Subcutaneous abdominal adipose tissue (tissue), 5 donors: ENCODE results near the gene PRRG3.

ENCODE experiments used
- H3K27ac ChIP-seq: one replicate; pipeline ENCODE4 v1.7.0; 2013; ENCODE audit warnings: low read depth, mild to moderate bottlenecking, inconsistent platforms, low read length, moderate library complexity
- H3K27me3 ChIP-seq, 5 donors: one replicate each; pipeline ENCODE4 v1.7.0; 2013; ENCODE audit warnings: low read length in 5 of 5, inconsistent platforms in 1 of 5; ENCODE audit not compliant: control insufficient read depth in 5 of 5, insufficient read depth in 4 of 5
- H3K36me3 ChIP-seq, 5 donors: one replicate each; pipeline ENCODE4 v1.7.0; 2013; ENCODE audit warnings: low read length in 5 of 5; ENCODE audit not compliant: control insufficient read depth in 5 of 5, insufficient read depth in 5 of 5
- H3K4me1 ChIP-seq, 5 donors: one replicate each; pipeline ENCODE4 v1.7.0; 2013; ENCODE audit warnings: low read length in 5 of 5, mild to moderate bottlenecking in 3 of 5, moderate library complexity in 1 of 5; ENCODE audit not compliant: control insufficient read depth in 5 of 5, insufficient read depth in 5 of 5
- H3K4me3 ChIP-seq, 5 donors: one replicate each; pipeline ENCODE4 v1.7.0; 2013; ENCODE audit warnings: low read length in 5 of 5, low read depth in 1 of 5
- H3K9ac ChIP-seq, 5 donors: one replicate each; pipeline ENCODE4 v1.7.0; 2013; ENCODE audit warnings: low read length in 5 of 5, mild to moderate bottlenecking in 4 of 5, moderate library complexity in 3 of 5
- H3K9me3 ChIP-seq, 5 donors: one replicate each; pipeline ENCODE4 v1.7.0; 2013; ENCODE audit warnings: low read length in 5 of 5; ENCODE audit not compliant: control insufficient read depth in 5 of 5
- donor health status: healthy.
- donor health status: healthy.
- donor health status: healthy.
- donor health status: healthy.
- donor health status: healthy.

The PRRG3 gene

GRCh38 chrX:151722241-151722846 is 27.1 kb downstream of the PRRG3 start:
- Histone ChIP-seq H3K27me3 (peaks cover 0 to 18% (median 6%) of the 10 kb centered on the region in 5 donors), H3K36me3 (no peaks in the 10 kb centered on the region), H3K4me3 (no peak overlapping the region), H3K9ac (no peak overlapping the region), H3K9me3 (no peaks in the 10 kb centered on the region), H3K27ac (no peak overlapping the region), H3K4me1 (peaks cover 0 to 35% (median 9%) of the 10 kb centered on the region in 5 donors)

DNA sequence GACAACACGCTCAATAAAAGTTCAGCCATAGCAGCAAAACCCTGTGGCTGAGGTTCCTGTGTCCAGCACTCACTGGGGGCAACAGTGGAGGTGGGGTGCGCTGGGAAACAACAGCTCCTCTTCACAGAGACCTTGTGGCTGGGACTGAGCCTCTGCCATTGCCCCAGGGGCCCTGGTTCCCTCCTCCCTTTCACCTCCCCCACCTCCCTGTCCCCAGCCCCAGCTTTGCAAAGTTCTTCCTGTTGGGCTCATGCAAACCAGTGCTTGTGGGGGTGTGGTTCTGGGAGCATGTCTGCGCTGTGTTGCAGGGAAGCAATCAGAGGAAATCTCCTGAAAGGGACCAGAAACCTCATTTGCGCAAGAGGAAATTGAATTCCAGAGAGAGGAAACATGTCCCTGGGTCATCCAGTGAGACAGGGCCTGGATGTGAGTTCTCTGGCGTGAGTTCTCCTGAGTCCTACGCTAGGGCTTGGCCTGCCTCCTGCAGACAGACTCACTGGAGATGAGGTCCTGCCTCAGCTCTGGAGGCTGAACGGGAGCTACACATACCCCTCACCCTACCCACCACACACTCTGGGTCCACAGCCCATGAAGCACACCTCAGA is 28.0 kb downstream of the PRRG3 start:
- Histone ChIP-seq H3K9ac (no peak overlapping the region), H3K27me3 (peaks cover 0 to 21% (median 8%) of the 10 kb centered on the region in 5 donors), H3K4me1 (peaks cover 0 to 34% (median 9%) of the 10 kb centered on the region in 5 donors), H3K4me3 (no peak overlapping the region), H3K36me3 (no peaks in the 10 kb centered on the region), H3K9me3 (no peaks in the 10 kb centered on the region), H3K27ac (no peak overlapping the region)

DNA sequence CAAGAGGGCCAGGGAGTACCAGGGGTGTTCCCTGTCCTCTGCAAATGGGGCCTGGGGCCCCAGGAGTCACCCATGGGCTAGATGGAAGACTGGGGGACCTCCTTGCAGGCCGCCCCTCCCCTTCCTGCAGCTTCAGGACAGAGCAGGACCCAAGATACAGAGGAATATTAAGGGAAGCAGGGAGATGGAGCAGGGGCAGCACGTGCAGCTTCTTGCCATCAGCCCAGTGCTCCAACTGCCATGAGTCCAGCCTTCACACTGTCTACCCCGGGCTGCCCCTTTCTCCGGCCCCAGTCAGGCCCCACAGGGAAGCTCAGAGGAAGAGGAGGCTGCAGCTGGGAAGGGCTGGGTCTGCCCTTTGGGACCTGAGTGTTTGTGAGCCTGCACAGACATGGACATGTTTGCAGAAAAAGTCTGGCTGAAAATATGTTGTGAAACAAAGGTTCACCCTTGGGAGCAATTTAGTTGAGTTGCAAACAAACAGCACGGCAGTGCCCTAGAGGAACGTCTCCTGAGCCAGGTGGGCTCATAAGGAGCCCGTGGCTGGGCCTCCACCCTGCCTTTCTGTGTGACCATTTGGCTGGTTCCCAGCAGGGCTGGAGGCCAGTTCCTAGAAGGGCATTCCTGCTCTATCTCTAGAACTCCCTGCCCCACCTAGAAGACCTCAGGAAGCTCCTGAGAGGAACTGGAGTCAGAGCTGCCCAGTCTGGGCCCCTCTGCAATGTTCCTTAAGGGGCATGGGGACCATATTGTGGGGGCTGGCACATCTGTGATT is 29.5 kb downstream of the PRRG3 start:
- H3K36me3 ChIP-seq = no peaks in the 10 kb centered on the region
- no peak overlapping the region for H3K27ac ChIP-seq
- H3K4me3 ChIP-seq = no peak overlapping the region
- H3K9me3 ChIP-seq = no peaks in the 10 kb centered on the region
- peaks cover 2 to 21% (median 8%) of the 10 kb centered on the region in 5 donors for H3K27me3 ChIP-seq
- H3K9ac ChIP-seq = no peak overlapping the region
- H3K4me1 ChIP-seq = peaks cover 0 to 34% (median 9%) of the 10 kb centered on the region in 5 donors

DNA sequence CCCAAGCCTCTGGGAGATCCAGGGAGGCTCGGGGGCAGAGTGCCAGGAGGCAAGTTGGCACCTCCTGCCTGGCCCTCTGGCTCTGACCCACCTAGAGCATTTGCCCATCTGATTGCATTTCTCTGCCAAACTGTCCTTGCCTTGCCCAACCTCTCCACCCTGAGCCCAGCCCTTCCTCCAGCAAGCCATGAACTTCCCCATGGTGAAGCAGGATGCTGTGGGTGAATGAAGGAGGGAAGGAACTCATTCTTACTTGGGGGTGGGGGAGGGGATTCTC is 30.0 kb downstream of the PRRG3 start:
- H3K4me3 ChIP-seq = no peak overlapping the region
- no peaks in the 10 kb centered on the region for H3K9me3 ChIP-seq
- H3K36me3 ChIP-seq = no peaks in the 10 kb centered on the region
- peaks cover 2 to 21% (median 8%) of the 10 kb centered on the region in 5 donors for H3K27me3 ChIP-seq
- no peak overlapping the region for H3K27ac ChIP-seq
- no peak overlapping the region for H3K9ac ChIP-seq
- peaks cover 0 to 34% (median 9%) of the 10 kb centered on the region in 5 donors for H3K4me1 ChIP-seq

- H3K36me3 ChIP-seq = no peaks in the 10 kb centered on the region
- H3K27me3 ChIP-seq = peaks cover 2 to 20% (median 8%) of the 10 kb centered on the region in 5 donors
- H3K27ac ChIP-seq = no peak overlapping the region
- no peaks in the 10 kb centered on the region for H3K9me3 ChIP-seq
- H3K4me1 ChIP-seq = peaks cover 0 to 34% (median 9%) of the 10 kb centered on the region in 5 donors
- H3K9ac ChIP-seq = no peak overlapping the region
- H3K4me3 ChIP-seq = no peak overlapping the region
Measured at GRCh38 chrX:151726751-151727150, 31.5 kb downstream of the PRRG3 start.

DNA sequence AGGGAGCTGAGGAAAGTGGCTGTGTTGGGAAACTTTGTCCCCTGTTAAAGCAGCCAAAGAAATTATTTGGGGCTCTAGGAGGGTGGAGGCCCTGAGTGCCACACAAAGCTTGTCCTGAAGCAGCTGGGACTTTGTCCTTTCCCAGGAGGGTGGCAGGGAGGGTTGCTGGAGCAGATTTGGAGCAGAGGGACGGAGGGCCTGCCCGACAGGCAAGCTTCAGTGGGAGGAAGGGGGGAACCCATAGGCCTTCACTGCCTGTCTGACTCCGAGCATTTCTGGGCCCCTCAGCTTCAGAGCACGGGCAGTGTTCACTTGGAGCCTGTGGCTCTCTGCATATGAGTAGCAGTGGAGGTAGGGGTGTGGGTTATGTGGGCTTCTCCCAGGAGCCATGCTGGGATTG is 32.1 kb downstream of the PRRG3 start:
- no peaks in the 10 kb centered on the region for H3K36me3 ChIP-seq
- H3K4me1 ChIP-seq = peaks cover 0 to 34% (median 9%) of the 10 kb centered on the region in 5 donors
- no peaks in the 10 kb centered on the region for H3K9me3 ChIP-seq
- no peak overlapping the region for H3K27ac ChIP-seq
- H3K27me3 ChIP-seq = peaks cover 5 to 24% (median 7%) of the 10 kb centered on the region in 5 donors
- H3K9ac ChIP-seq = no peak overlapping the region
- H3K4me3 ChIP-seq = no peak overlapping the region

GRCh38 chrX:151729056-151729725 is 33.9 kb downstream of the PRRG3 start:
- Histone ChIP-seq H3K36me3 (no peaks in the 10 kb centered on the region), H3K4me3 (no peak overlapping the region), H3K9ac (no peak overlapping the region), H3K27ac (no peak overlapping the region), H3K4me1 (peaks cover 0 to 16% (median 9%) of the 10 kb centered on the region in 5 donors), H3K9me3 (no peaks in the 10 kb centered on the region), H3K27me3 (peaks cover 4 to 20% (median 9%) of the 10 kb centered on the region in 5 donors)

GRCh38 chrX:151734446-151734845 is 39.2 kb downstream of the PRRG3 start, which contains the start of gene CNGA2:
Gene CNGA2 (plus strand): TSS chrX:151734746. CDS start chrX:151738484, 3,738 bp downstream.
- Histone ChIP-seq H3K36me3 (no peaks in the 10 kb centered on the region), H3K4me1 (no peaks in the 10 kb centered on the region), H3K9ac (no peak within 1 kb of the TSS), H3K9me3 (no peaks in the 10 kb centered on the region), H3K4me3 (no peak within 1 kb of the TSS), H3K27ac (no peak within 1 kb of the TSS), H3K27me3 (peaks cover 16 to 31% (median 23%) of the 10 kb centered on the region in 5 donors)

- H3K27ac ChIP-seq = no peak overlapping the region
- H3K4me1 ChIP-seq = no peaks in the 10 kb centered on the region
- H3K36me3 ChIP-seq = no peaks in the 10 kb centered on the region
- H3K9ac ChIP-seq = no peak overlapping the region
- peaks cover 17 to 36% (median 23%) of the 10 kb centered on the region in 5 donors for H3K27me3 ChIP-seq
- no peaks in the 10 kb centered on the region for H3K9me3 ChIP-seq
- no peak overlapping the region for H3K4me3 ChIP-seq
Measured at GRCh38 chrX:151735219-151735618, 40.0 kb downstream of the PRRG3 start.
